HCT116 (cell line): Measurements from ENCODE around the gene PEDS1. TPM values are rescaled to one million over a fixed set of nuclear protein-coding genes. Genes with fewer than 3 reads are reported as not detected.

Source experiments
- ATAC-seq: fragments of 200-7000 bp; cut with Tn5 transposase; 2 replicates; pipeline ENCODE4 v1.9.1; 2020; ENCODE audit warnings: mild to moderate bottlenecking, moderate library complexity
- BruUV-seq: library from RNA; stranded (reverse); fragments of 400-500 nt; replicated peaks from 2 replicates; lab custom pipeline; 2021; lab: Mats Ljungman, UMichigan
- CTCF ChIA-PET: fragments of 300-600 bp; sonication (Branson Sonifier 250); formaldehyde crosslinking; loops from one replicate; lab custom pipeline; 2021; ENCODE audit warnings: antibody characterized with exemption; lab: Charles Lee
- POLR2A ChIA-PET: fragments of 300-600, 350-600 bp; sonication (Branson Sonifier 250); formaldehyde crosslinking; loops from one replicate; lab custom pipeline; 2021; ENCODE audit warnings: antibody characterized with exemption; lab: Charles Lee
- RAD21 ChIA-PET, 2 experiments: fragments of 300-600 bp; sonication (Branson Sonifier 250); formaldehyde crosslinking; loops; one replicate each; lab custom pipeline; 2023; ENCODE audit warnings: low total read pairs in 2 of 2; ENCODE audit not compliant: uncharacterized antibody in 2 of 2, unreplicated experiment in 2 of 2, low non-redundant PET in 1 of 2; lab: Charles Lee
- DNase-seq: peaks from one replicate; pipeline ENCODE4 v3.0.0-alpha.2; 2010; ENCODE audit warnings: low read depth, low spot score
- H2AFZ ChIP-seq: fragments of 200-600 bp; shearing (Covaris generic), sonication (generic); 2 replicates; pipeline ENCODE4 v1.6.1; 2017; ENCODE audit warnings: low read depth, mixed run types, mixed read lengths, antibody characterized with exemption, low read length; ENCODE audit not compliant: poor library complexity, severe bottlenecking
- H3K27ac ChIP-seq: 2 replicates; pipeline ENCODE4 v1.5.1; 2012; ENCODE audit warnings: low read depth, low read length
- H3K27me3 ChIP-seq: fragments of 200-600 bp; sonication (generic); 2 replicates; pipeline ENCODE4 v1.6.1; 2016; ENCODE audit warnings: mixed run types, low read length, mixed read lengths; ENCODE audit not compliant: insufficient read depth
- H3K36me3 ChIP-seq, 2 experiments: fragments of 200-500 bp in 1 of 2; fragments of 200-600 bp in 1 of 2; sonication (Bioruptor generic) in 1 of 2; sonication (generic) in 1 of 2; 2 replicates each; pipeline versions ENCODE4 v1.5.1 to v1.6.1; 2014 to 2016; ENCODE audit warnings: low read length in 2 of 2, inconsistent platforms in 1 of 2, mixed read lengths in 1 of 2, mixed run types in 1 of 2; ENCODE audit not compliant: insufficient read depth in 2 of 2, control insufficient read depth in 1 of 2
- H3K4me1 ChIP-seq, 2 experiments: fragments of 200-600 bp in 1 of 2; sonication (generic) in 1 of 2; 2 replicates each; pipeline versions ENCODE4 v1.5.1 to v1.6.1; 2012 to 2017; ENCODE audit warnings: low read length in 2 of 2, inconsistent platforms in 1 of 2, mild to moderate bottlenecking in 1 of 2, mixed read lengths in 1 of 2, mixed run types in 1 of 2, moderate library complexity in 1 of 2; ENCODE audit not compliant: insufficient read depth in 2 of 2, control insufficient read depth in 1 of 2
- H3K4me2 ChIP-seq: fragments of 200-600 bp; sonication (generic); 2 replicates; pipeline ENCODE4 v1.6.1; 2017; ENCODE audit warnings: mixed run types, low read length, mixed read lengths
- H3K4me3 ChIP-seq, 2 experiments: fragments of 200-600 bp in 1 of 2; sonication (generic) in 1 of 2; replicated peaks in 1 of 2; 2 replicates each; pipeline ENCODE4 v1.5.1; 2011 to 2016; ENCODE audit warnings: low read length in 2 of 2, control low read depth in 1 of 2, low read depth in 1 of 2, mild to moderate bottlenecking in 1 of 2, mixed read lengths in 1 of 2, mixed run types in 1 of 2
- H3K79me2 ChIP-seq: fragments of 200-600 bp; sonication (generic); 2 replicates; pipeline ENCODE4 v1.6.1; 2017; ENCODE audit warnings: mild to moderate bottlenecking, mixed run types, low read length, moderate library complexity, mixed read lengths; ENCODE audit not compliant: insufficient read depth
- H3K9ac ChIP-seq: fragments of 200-600 bp; sonication (generic); 2 replicates; pipeline ENCODE4 v1.6.1; 2016; ENCODE audit warnings: low read length, mixed read lengths
- H3K9me2 ChIP-seq: fragments of 200-600 bp; sonication (generic), shearing (Covaris generic); 2 replicates; pipeline ENCODE4 v1.6.1; 2017; ENCODE audit warnings: mixed run types, mild to moderate bottlenecking, moderate library complexity; ENCODE audit not compliant: insufficient read depth
- H3K9me3 ChIP-seq, 2 experiments: fragments of 200-500 bp in 1 of 2; fragments of 200-600 bp in 1 of 2; sonication (Bioruptor generic) in 1 of 2; sonication (generic) in 1 of 2; 2 replicates each; pipeline ENCODE4 v1.6.1; 2014 to 2017; ENCODE audit warnings: low read length in 2 of 2, mixed read lengths in 2 of 2, inconsistent platforms in 1 of 2, low read depth in 1 of 2, mild to moderate bottlenecking in 1 of 2, mixed run types in 1 of 2, moderate library complexity in 1 of 2; ENCODE audit not compliant: control insufficient read depth in 1 of 2, insufficient read depth in 1 of 2
- H4K20me1 ChIP-seq: fragments of 200-600 bp; sonication (generic), shearing (Covaris generic); 2 replicates; pipeline ENCODE4 v1.6.1; 2017; ENCODE audit warnings: mixed run types, mild to moderate bottlenecking, moderate library complexity; ENCODE audit not compliant: insufficient read depth
- CBX3 ChIP-seq: IDR thresholded peaks from 2 replicates; pipeline ENCODE4 v1.6.1; 2012; ENCODE audit warnings: low read depth
- EZH2 ChIP-seq: fragments of 200-600 bp; sonication (generic); IDR thresholded peaks from 2 replicates; pipeline ENCODE4 v1.6.1; 2017; ENCODE audit warnings: antibody characterized with exemption, mixed run types
- EZH2phosphoT487 ChIP-seq: fragments of 200-600 bp; IDR thresholded peaks from 2 replicates; pipeline ENCODE4 v1.6.1; 2018; ENCODE audit warnings: antibody characterized with exemption, borderline replicate concordance
- JUND ChIP-seq: IDR thresholded peaks from 2 replicates; pipeline ENCODE4 v1.6.1; 2012
- POLR2A ChIP-seq: IDR thresholded peaks from 2 replicates; pipeline ENCODE4 v1.7.0; 2011; ENCODE audit warnings: borderline replicate concordance; ENCODE audit not compliant: insufficient read depth, insufficient read length; ENCODE audit errors: extremely low read depth
- POLR2AphosphoS5 ChIP-seq: IDR thresholded peaks from 2 replicates; pipeline ENCODE4 v1.6.1; 2011; ENCODE audit warnings: mild to moderate bottlenecking, low read depth, low read length, moderate library complexity
- ZFX ChIP-seq: fragments of 450-650 bp; IDR thresholded peaks from 2 replicates; pipeline ENCODE4 v1.6.1; 2017
- ZNF274 ChIP-seq: fragments of 200-500 bp; sonication (Bioruptor generic); IDR thresholded peaks from 2 replicates; pipeline ENCODE4 v1.6.1; 2014; ENCODE audit warnings: mild to moderate bottlenecking, low read depth, low read length, inconsistent platforms
- intact Hi-C: fragments of 100-400 bp; cut with micrococcal nuclease; formaldehyde crosslinking; loops from 2 replicates; pipeline ENCODE4 v1.10.0; 2022
- total RNA-seq: library from RNA; stranded (reverse); gene quantifications from one replicate; pipeline ENCODE4 v1.2.1, GENCODE V29; 2021; ENCODE audit not compliant: unreplicated experiment
- TF ChIP-seq, protein P1 (sequence below): IDR thresholded peaks from 2 replicates; pipeline ENCODE4 v1.6.1; 2011; ENCODE audit warnings: mild to moderate bottlenecking, low read length, moderate library complexity; ENCODE audit not compliant: insufficient replicate concordance; ENCODE audit errors: extremely low read depth
- TF ChIP-seq, protein P2 (sequence below): IDR thresholded peaks from 2 replicates; pipeline ENCODE4 v1.6.1; 2012

The PEDS1 gene
- total RNA-seq, 1 experiment from 2014 or later, result 31.9 TPM

DNA sequence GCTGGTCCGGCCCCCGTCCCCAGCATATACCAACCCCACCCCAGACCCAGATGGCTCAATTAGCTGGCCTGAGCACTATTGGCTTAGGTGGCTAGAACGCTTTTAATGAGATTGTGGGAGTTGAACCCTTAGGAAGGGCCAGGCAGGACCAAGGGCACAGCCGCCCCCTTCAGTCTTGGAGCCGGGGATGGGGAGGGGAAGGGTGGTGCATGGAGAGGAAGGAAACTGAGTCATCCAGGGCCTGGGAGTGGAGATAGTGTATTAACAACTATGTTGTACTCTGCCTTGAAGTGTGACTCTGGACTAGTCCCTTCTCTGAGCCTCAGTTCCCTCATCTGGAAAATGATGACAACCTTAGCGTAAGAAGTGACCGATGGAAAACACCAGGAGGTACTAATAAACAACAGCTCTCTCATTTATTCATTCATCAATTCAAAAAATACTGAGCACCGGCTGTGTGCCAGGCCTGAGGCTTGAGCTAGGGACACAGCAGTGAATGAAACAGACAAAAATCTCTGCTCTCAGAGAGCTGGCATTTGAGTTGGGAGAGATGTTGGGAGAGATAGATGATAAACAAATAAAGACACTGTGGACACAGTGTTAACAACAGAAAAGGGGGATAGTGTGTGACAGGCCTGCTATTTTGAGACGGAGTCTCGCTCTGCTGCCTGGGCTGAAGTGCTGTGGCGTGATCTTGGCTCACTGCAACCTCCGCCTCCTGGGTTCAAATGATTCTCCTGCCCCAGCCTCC, 11.5 kb downstream of the PEDS1 start:
- H4K20me1 ChIP-seq, result no peaks in the 10 kb centered on the region
- no peak overlapping the region for H2AFZ ChIP-seq
- H3K4me1 ChIP-seq, result peaks cover 25 to 66% of the 10 kb centered on the region in 2 experiments
- no peaks in the 10 kb centered on the region for H3K9me2 ChIP-seq
- H3K36me3 ChIP-seq, result peaks cover 33 to 40% of the 10 kb centered on the region in 2 experiments
- H3K9me3 ChIP-seq, result no peaks in the 10 kb centered on the region
- no peak for TF ChIP-seq POLR2AphosphoS5
- H3K9ac ChIP-seq, result no peak overlapping the region
- ChIA-PET POLR2A (no interaction called here), CTCF (no interaction called here), RAD21 (no interaction called here)
- no peak overlapping the region for H3K4me3 ChIP-seq
- ATAC-seq, result no peak
- H3K27ac ChIP-seq, result no peak overlapping the region
- intact Hi-C loops, result no loop called here
- peaks cover 90% of the 10 kb centered on the region for H3K79me2 ChIP-seq
- no peaks in the 10 kb centered on the region for H3K27me3 ChIP-seq
- no TSS peak for BruUV-seq
- H3K4me2 ChIP-seq, result no peak overlapping the region
- no peak for DNase-seq

DNA sequence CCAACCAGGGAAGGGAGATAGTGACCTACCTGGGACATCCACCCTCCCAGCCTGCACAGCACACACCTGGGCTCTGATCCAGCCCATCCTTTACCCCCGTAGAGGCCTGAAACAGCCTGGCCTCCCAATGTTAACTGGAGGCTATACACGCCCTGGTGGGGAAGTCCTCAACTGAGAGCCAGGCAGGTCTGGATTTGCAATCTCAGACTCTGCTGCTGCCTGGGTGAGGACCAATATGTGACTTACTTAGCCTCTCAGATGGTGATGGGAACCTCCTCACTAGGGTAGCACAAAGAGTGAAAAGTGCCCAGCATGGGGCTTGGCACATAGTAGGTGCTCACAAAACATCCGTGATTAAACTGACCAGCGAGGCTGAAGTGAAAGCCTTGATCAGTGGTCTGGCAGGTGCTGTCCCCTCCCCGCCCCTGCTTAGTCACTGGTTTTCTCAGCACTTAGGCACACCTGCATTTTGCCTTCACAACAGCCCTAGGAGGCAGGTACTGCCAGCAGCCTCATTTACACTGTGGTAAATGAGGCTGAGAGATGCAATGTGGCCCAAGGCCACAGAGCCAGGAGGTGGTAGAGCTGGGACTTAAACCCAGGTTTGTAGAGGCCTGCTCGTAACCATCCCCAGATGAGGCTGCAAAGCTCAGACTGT, 12.4 kb downstream of the PEDS1 start:
- Histone ChIP-seq H4K20me1 (no peaks in the 10 kb centered on the region), H3K4me1 (peaks cover 28 to 63% of the 10 kb centered on the region in 2 experiments), H3K9me3 (no peaks in the 10 kb centered on the region), H3K4me3 (no peak overlapping the region), H3K27me3 (no peaks in the 10 kb centered on the region), H2AFZ (no peak overlapping the region), H3K79me2 (peaks cover 90% of the 10 kb centered on the region), H3K9me2 (no peaks in the 10 kb centered on the region), H3K4me2 (no peak overlapping the region), H3K9ac (no peak overlapping the region), H3K36me3 (peaks cover 30 to 34% of the 10 kb centered on the region in 2 experiments), H3K27ac (no peak overlapping the region)
- DNase-seq (no peak), ATAC-seq (no peak)
- intact Hi-C loops, result no loop called here
- RAD21 ChIA-PET, result no interaction called here
- CTCF ChIA-PET, result no interaction called here
- POLR2A ChIA-PET, result no interaction called here
- no peak for TF ChIP-seq EZH2phosphoT487
- no peak for TF ChIP-seq ZNF274
- TF ChIP-seq CBX3, result no peak
- no peak for TF ChIP-seq ZFX
- TF ChIP-seq, protein P1, sequence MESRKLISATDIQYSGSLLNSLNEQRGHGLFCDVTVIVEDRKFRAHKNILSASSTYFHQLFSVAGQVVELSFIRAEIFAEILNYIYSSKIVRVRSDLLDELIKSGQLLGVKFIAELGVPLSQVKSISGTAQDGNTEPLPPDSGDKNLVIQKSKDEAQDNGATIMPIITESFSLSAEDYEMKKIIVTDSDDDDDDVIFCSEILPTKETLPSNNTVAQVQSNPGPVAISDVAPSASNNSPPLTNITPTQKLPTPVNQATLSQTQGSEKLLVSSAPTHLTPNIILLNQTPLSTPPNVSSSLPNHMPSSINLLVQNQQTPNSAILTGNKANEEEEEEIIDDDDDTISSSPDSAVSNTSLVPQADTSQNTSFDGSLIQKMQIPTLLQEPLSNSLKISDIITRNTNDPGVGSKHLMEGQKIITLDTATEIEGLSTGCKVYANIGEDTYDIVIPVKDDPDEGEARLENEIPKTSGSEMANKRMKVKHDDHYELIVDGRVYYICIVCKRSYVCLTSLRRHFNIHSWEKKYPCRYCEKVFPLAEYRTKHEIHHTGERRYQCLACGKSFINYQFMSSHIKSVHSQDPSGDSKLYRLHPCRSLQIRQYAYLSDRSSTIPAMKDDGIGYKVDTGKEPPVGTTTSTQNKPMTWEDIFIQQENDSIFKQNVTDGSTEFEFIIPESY, result no peak
- no peak for TF ChIP-seq JUND
- TF ChIP-seq POLR2AphosphoS5, result no peak
- TF ChIP-seq EZH2, result no peak
- no peak for TF ChIP-seq POLR2A
- TF ChIP-seq, protein P2, sequence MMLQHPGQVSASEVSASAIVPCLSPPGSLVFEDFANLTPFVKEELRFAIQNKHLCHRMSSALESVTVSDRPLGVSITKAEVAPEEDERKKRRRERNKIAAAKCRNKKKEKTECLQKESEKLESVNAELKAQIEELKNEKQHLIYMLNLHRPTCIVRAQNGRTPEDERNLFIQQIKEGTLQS, result no peak
- BruUV-seq, result no TSS peak
